Adrenal gland (tissue), 12 donors: Measurements from ENCODE around the gene SERF2. TPM values are rescaled to one million over a fixed set of nuclear protein-coding genes. Genes with fewer than 3 reads are reported as not detected.

Source experiments
- DNase-seq, 7 donors: peaks; one replicate each; pipeline ENCODE4 v3.0.0-alpha.2; 2019 to 2020
- H3K27ac ChIP-seq, 5 donors: fragments of 200-600 bp; sonication (generic) in 4 of 5; 1 replicate in 3 of 5; 2 replicates in 2 of 5; pipeline versions ENCODE4 v1.5.1 to v1.8.0; 2016 to 2020; ENCODE audit warnings: mild to moderate bottlenecking in 1 of 5
- H3K27me3 ChIP-seq: fragments of 200-600 bp; 2 replicates; pipeline ENCODE4 v1.8.0; 2021
- H3K36me3 ChIP-seq, 2 donors: fragments of 200-600 bp; replicated peaks in 1 of 2; 1 replicate in 1 of 2; 2 replicates in 1 of 2; pipeline versions ENCODE4 v1.5.1 to v1.8.0; 2018 to 2022
- H3K4me1 ChIP-seq, 2 donors: fragments of 200-600 bp; replicated peaks in 1 of 2; 1 replicate in 1 of 2; 2 replicates in 1 of 2; pipeline versions ENCODE4 v1.5.1 to v1.8.0; 2018 to 2021
- H3K4me3 ChIP-seq, 4 donors: fragments of 200-600 bp; sonication (generic) in 3 of 4; one replicate each; pipeline ENCODE4 v1.5.1; 2016 to 2018
- H3K9me3 ChIP-seq, 3 donors: fragments of 200-600 bp; sonication (generic) in 1 of 3; replicated peaks in 1 of 3; 1 replicate in 2 of 3; 2 replicates in 1 of 3; pipeline versions ENCODE4 v1.5.1 to v1.8.0; 2016 to 2021
- CTCF ChIP-seq, 6 experiments: fragments of 450-650 bp in 4 of 6; fragments of 200-600 bp in 2 of 6; sonication (generic) in 1 of 6; IDR thresholded peaks; 1 replicate in 5 of 6; 2 replicates in 1 of 6; pipeline versions ENCODE4 v1.5.1 to v1.8.0; 2016 to 2021; ENCODE audit warnings: antibody characterized with exemption in 6 of 6, mild to moderate bottlenecking in 2 of 6, moderate library complexity in 1 of 6
- POLR2A ChIP-seq, 2 donors: fragments of 450-650 bp; IDR thresholded peaks; one replicate each; pipeline ENCODE4 v1.6.1; 2017; ENCODE audit warnings: antibody characterized with exemption in 2 of 2, mild to moderate bottlenecking in 2 of 2, moderate library complexity in 1 of 2
- WGBS, 4 donors: extraction: QIAGEN DNeasy Blood & Tissue Kit in 2 of 4; methylation state at CpG; one replicate each; pipeline versions ENCODE4 v1.1.5 to v1.1.7; 2013 to 2017; 5-methylcytosine and 5-hydroxymethylcytosine counted together
- intact Hi-C, 2 donors: fragments of 100-400 bp; cut with DNase I; formaldehyde crosslinking; loops; one replicate each; pipeline versions ENCODE4 v1.14.1 to v1.15.0; 2022 to 2023
- polyA plus RNA-seq, 3 donors: library from polyadenylated mRNA; stranded (reverse); fragments of 200-250 nt in 2 of 3; fragments of 350-450 nt in 1 of 3; fragmentation: Illumina TruSeq in 1 of 3; extraction: RNeasy Lipid Tissue Mini Kit (QIAGEN cat#74804) in 1 of 3; gene quantifications; one replicate each; pipeline ENCODE4 v1.2.3, GENCODE V29; 2013 to 2014
- total RNA-seq, 9 donors: library from RNA; depleted of rRNA in 4 of 9; stranded (reverse); fragments of >200 nt in 4 of 9; fragments of 120-200 nt in 1 of 9; fragmentation: NEBNext Ultra II Directional in 1 of 9; extraction: Animal tissue kit (Norgen Biotek cat#: 25700) in 1 of 9; gene quantifications; one replicate each; pipeline versions ENCODE4 v1.1.0 to v1.2.4, GENCODE V29; 2013 to 2023
- donor health status: healthy with polysubstance abuse.
- donor health status: Bipolar disorder and iron deficiency.
- donor health status: DM: yes; HTN: yes; CAD: no.
- donor health status: DM: no; HTN: no; CAD: no.
- donor health status: DM: no; HTN: no; CAD: no.
- donor health status: DM: yes; HTN: yes; CAD: no.

The SERF2 gene
- total and polyA plus RNA-seq, 12 donors, result 897 to 5,418 (median 1,398) TPM

GRCh38 chr15:43748376-43748775 is 43.7 kb upstream of the SERF2 start:
- Histone ChIP-seq H3K4me1 (peaks cover 16 to 49% of the 10 kb centered on the region in 2 donors), H3K4me3 (no peak overlapping the region)

GRCh38 chr15:43749690-43750345 is 42.3 kb upstream of the SERF2 start:
- no peaks in the 10 kb centered on the region for H3K27me3 ChIP-seq
- DNase-seq, result peak in 3 of 7 donors; percentile 22 to 49 (median 38)
- 44 to 54% (median 46%) methylated on average over 12 of the region's 12 CpGs for WGBS, 4 donors
- H3K9me3 ChIP-seq, result no peaks in the 10 kb centered on the region
- peak overlapping the region in 1 of 4 donors; percentile 42 for H3K4me3 ChIP-seq
- TF ChIP-seq POLR2A (IDR thresholded peaks at IDR 0.05) (no peak), CTCF (IDR thresholded peaks at IDR 0.05) (no peak)
- intact Hi-C loops, result no loop called here
- H3K36me3 ChIP-seq, result peaks cover 0 to 11% of the 10 kb centered on the region in 2 donors
- peak overlapping the region in 4 of 5 donors; percentile 8 to 47 (median 36) for H3K27ac ChIP-seq
- H3K4me1 ChIP-seq, result peaks cover 16 to 49% of the 10 kb centered on the region in 2 donors

More at GRCh38 chr15:43748376-43748775, 43.7 kb upstream of the SERF2 start:
- Histone ChIP-seq H3K9me3 (no peaks in the 10 kb centered on the region), H3K36me3 (no peaks in the 10 kb centered on the region), H3K27me3 (no peaks in the 10 kb centered on the region), H3K27ac (no peak overlapping the region)
- TF ChIP-seq CTCF (IDR thresholded peaks at IDR 0.05) (no peak), POLR2A (IDR thresholded peaks at IDR 0.05) (no peak)
- no peak for DNase-seq
- intact Hi-C loops, result no loop called here
- WGBS, 4 donors, result 62 to 77% (median 70%) methylated on average over 3 of the region's 3 CpGs

GRCh38 chr15:43751885-43752284 is 40.2 kb upstream of the SERF2 start:
- Histone ChIP-seq H3K4me1 (peaks cover 12 to 49% of the 10 kb centered on the region in 2 donors), H3K36me3 (peaks cover 0 to 30% of the 10 kb centered on the region in 2 donors), H3K4me3 (no peak overlapping the region), H3K27ac (no peak overlapping the region), H3K9me3 (no peaks in the 10 kb centered on the region), H3K27me3 (no peaks in the 10 kb centered on the region)
- WGBS, 4 donors, result 67 to 80% (median 78%) methylated on average over 6 of the region's 6 CpGs
- no peak for TF ChIP-seq POLR2A (IDR thresholded peaks at IDR 0.05)
- TF ChIP-seq CTCF (IDR thresholded peaks at IDR 0.05), result no peak
- intact Hi-C loops, result no loop called here
- no peak for DNase-seq

- TF ChIP-seq POLR2A (IDR thresholded peaks at IDR 0.05) (no peak), CTCF (IDR thresholded peaks at IDR 0.05) (no peak)
- H3K27me3 ChIP-seq, result no peaks in the 10 kb centered on the region
- intact Hi-C loops, result no loop called here
- peaks cover 6 to 16% of the 10 kb centered on the region in 2 donors for H3K4me1 ChIP-seq
- H3K36me3 ChIP-seq, result peaks cover 0 to 99% of the 10 kb centered on the region in 2 donors
- WGBS, 4 donors, result 83 to 90% (median 85%) methylated on average over 6 of the region's 6 CpGs
- H3K9me3 ChIP-seq, result no peaks in the 10 kb centered on the region
- no peak for DNase-seq
- H3K27ac ChIP-seq, result peak overlapping the region in 1 of 5 donors; percentile 33
- H3K4me3 ChIP-seq, result no peak overlapping the region
Observed at GRCh38 chr15:43762824-43763223, 29.3 kb upstream of the SERF2 start.
